GM12878 (cell line): ENCODE measurements around the gene SNCB. TPM values are rescaled to one million over a fixed set of nuclear protein-coding genes. Genes with fewer than 3 reads are reported as not detected.

Experiments
- ATAC-seq: fragments of 200-7000 bp; cut with Tn5 transposase; 3 replicates; pipeline ENCODE4 v1.9.1; 2020; ENCODE audit warnings: mild to moderate bottlenecking, moderate library complexity
- BruUV-seq: library from RNA; stranded (reverse); fragments of 400-500 nt; replicated peaks from 2 replicates; lab custom pipeline; 2021; lab: Mats Ljungman, UMichigan
- CTCF ChIA-PET: fragments of 300-600 bp; sonication (Branson Sonifier 250); formaldehyde crosslinking; extraction: SDS; loops from one replicate; lab custom pipeline; 2021; ENCODE audit warnings: inconsistent platforms; lab: Yijun Ruan, JAX
- POLR2A ChIA-PET: fragments of 350-600 bp; formaldehyde crosslinking; extraction: SDS; loops from one replicate; lab custom pipeline; 2021; ENCODE audit warnings: inconsistent platforms; lab: Charles Lee
- RAD21 ChIA-PET: fragments of 300-600 bp; sonication (Branson Sonifier 250); formaldehyde crosslinking; loops from one replicate; lab custom pipeline; 2023; ENCODE audit warnings: antibody characterized with exemption; ENCODE audit not compliant: unreplicated experiment; lab: Charles Lee
- SMC1A ChIA-PET: fragments of 300-600 bp; sonication (Branson Sonifier 250); formaldehyde crosslinking; loops from one replicate; lab custom pipeline; 2023; ENCODE audit not compliant: unreplicated experiment, uncharacterized antibody; lab: Charles Lee
- DNase-seq: peaks from one replicate; pipeline ENCODE4 v3.0.0-alpha.2; 2011; ENCODE audit warnings: low read depth, low spot score
- FAIRE-seq: peaks from 3 replicates; lab custom pipeline; 2011; peaks lifted over from hg19 to GRCh38; lab: Jason Lieb, UNC
- H2AFZ ChIP-seq: 2 replicates; pipeline ENCODE4 v1.6.0; 2011; ENCODE audit warnings: low read depth, low read length, control low read depth; ENCODE audit not compliant: control insufficient read depth
- H3K27ac ChIP-seq: 2 replicates; pipeline ENCODE4 v1.5.1; 2011; ENCODE audit warnings: control low read depth; ENCODE audit not compliant: control insufficient read depth, insufficient read depth
- H3K27me3 ChIP-seq, 2 experiments: replicated peaks in 1 of 2; 2 replicates each; pipeline versions ENCODE4 v1.6.0 to v1.6.1; 2011; ENCODE audit warnings: low read length in 1 of 2; ENCODE audit not compliant: control insufficient read depth in 2 of 2, insufficient read depth in 2 of 2
- H3K36me3 ChIP-seq, 2 experiments: 2 replicates each; pipeline ENCODE4 v1.5.1; 2011; ENCODE audit warnings: low read length in 1 of 2; ENCODE audit not compliant: control insufficient read depth in 2 of 2, insufficient read depth in 2 of 2
- H3K4me1 ChIP-seq: 2 replicates; pipeline ENCODE4 v1.6.1; 2011; ENCODE audit warnings: mild to moderate bottlenecking, low read length, moderate library complexity, mixed read lengths; ENCODE audit not compliant: control insufficient read depth, insufficient read depth
- H3K4me2 ChIP-seq: 2 replicates; pipeline ENCODE4 v1.6.0; 2011; ENCODE audit warnings: control low read depth; ENCODE audit not compliant: control insufficient read depth, insufficient read depth
- H3K4me3 ChIP-seq: fragments of 200-600 bp; sonication (generic); 2 replicates; pipeline ENCODE4 v1.5.1; 2016
- H3K79me2 ChIP-seq: 2 replicates; pipeline ENCODE4 v1.6.0; 2011; ENCODE audit warnings: low read length; ENCODE audit not compliant: control insufficient read depth, insufficient read depth
- H3K9ac ChIP-seq: 2 replicates; pipeline ENCODE4 v1.8.0; 2011; ENCODE audit warnings: low read length, control low read depth, mixed read lengths; ENCODE audit not compliant: control insufficient read depth, insufficient read depth
- H3K9me3 ChIP-seq: replicated peaks from 3 replicates; pipeline ENCODE4 v1.5.1; 2011; ENCODE audit warnings: mild to moderate bottlenecking, low read length; ENCODE audit not compliant: control insufficient read depth, insufficient read depth
- H4K20me1 ChIP-seq: 2 replicates; pipeline ENCODE4 v1.6.0; 2011; ENCODE audit not compliant: control insufficient read depth, insufficient read depth
- HDAC6 ChIP-seq: fragments of 200-600 bp; sonication (generic); IDR thresholded peaks from one replicate; pipeline ENCODE4 v1.8.0; 2017; ENCODE audit warnings: antibody characterized with exemption; ENCODE audit not compliant: unreplicated experiment
- IRF4 ChIP-seq: IDR thresholded peaks from 2 replicates; pipeline ENCODE4 v1.6.1; 2011; ENCODE audit warnings: low read depth, low read length
- NR2C2 ChIP-seq: IDR thresholded peaks from 2 replicates; pipeline ENCODE4 v1.6.1; 2011; ENCODE audit warnings: borderline replicate concordance, low read depth; ENCODE audit not compliant: control insufficient read depth, insufficient read length
- RAD21 ChIP-seq: IDR thresholded peaks from 2 replicates; pipeline ENCODE4 v1.6.1; 2011; ENCODE audit warnings: mild to moderate bottlenecking, low read depth, low read length, moderate library complexity; ENCODE audit not compliant: insufficient read depth
- YBX1 ChIP-seq: fragments of 450-650 bp; IDR thresholded peaks from 2 replicates; pipeline ENCODE4 v1.6.1; 2016; ENCODE audit warnings: antibody characterized with exemption
- WGBS: methylation state at CpG from one replicate; pipeline ENCODE4 v1.1.6; 2016; ENCODE audit warnings: low lambda C conversion rate; ENCODE audit not compliant: insufficient replicate concordance, insufficient coverage; ENCODE audit errors: missing lambda C conversion rate; 5-methylcytosine and 5-hydroxymethylcytosine counted together
- in situ Hi-C: fragments of 300-500 bp; cut with MboI; formaldehyde crosslinking; loops from 9 replicates; pipeline ENCODE4 v1.14.3; 2018; ENCODE audit warnings: mixed read lengths
- intact Hi-C: fragments of 100-400 bp; cut with micrococcal nuclease; formaldehyde crosslinking; loops from one replicate; pipeline ENCODE4 v1.14.2; 2022; ENCODE audit not compliant: unreplicated experiment
- polyA plus RNA-seq, 11 experiments: library from polyadenylated mRNA; depleted of rRNA in 4 of 11; unstranded in 6 of 11; stranded (reverse) in 5 of 11; fragments of >200 nt; fragmentation: Nextera tagmentation in 4 of 11; fragmentation: Illumina TruSeq in 1 of 11; extraction: Ambion mirVana in 4 of 11; extraction: Trizol in 1 of 11; gene quantifications; 1 replicate in 1 of 11; 2 replicates in 10 of 11; pipeline versions ENCODE4 v1.2.1 to v1.2.3, GENCODE V29; 2011 to 2016; ENCODE audit warnings: inconsistent platforms in 2 of 11, missing spikeins in 2 of 11, low read depth in 1 of 11
- total RNA-seq, 4 experiments: library from RNA; depleted of rRNA in 3 of 4; stranded (reverse); fragments of >200 nt in 3 of 4; fragmentation: Illumina TruSeq in 1 of 4; extraction: Trizol in 1 of 4; gene quantifications; 2 replicates each; pipeline versions ENCODE4 v1.2.1 to v1.2.3, GENCODE V29; 2013 to 2021
- TF ChIP-seq, protein P1 (sequence below): fragments of 450-650 bp; IDR thresholded peaks from 2 replicates; pipeline ENCODE4 v1.6.1; 2016; ENCODE audit warnings: mild to moderate bottlenecking, moderate library complexity, borderline replicate concordance
- TF ChIP-seq, protein P2 (sequence below): fragments of 450-650 bp; IDR thresholded peaks from 2 replicates; pipeline ENCODE4 v1.6.1; 2016; ENCODE audit warnings: mild to moderate bottlenecking
- TF ChIP-seq, protein P3 (sequence below): fragments of 450-650 bp; IDR thresholded peaks from 2 replicates; pipeline ENCODE4 v1.6.1; 2017; ENCODE audit warnings: mild to moderate bottlenecking, moderate library complexity
- TF ChIP-seq, protein P4 (sequence below): fragments of 450-650 bp; formaldehyde crosslinking; IDR thresholded peaks from 2 replicates; pipeline ENCODE4 v1.4.0; 2020; ENCODE audit warnings: mild to moderate bottlenecking, moderate library complexity

Gene SNCB
- total and polyA plus RNA-seq, 10 of the 15 experiments (the other 5 are each of a cell fraction or from before 2014, with no cell fraction given) = 0.75 TPM; not detected in 9

DNA sequence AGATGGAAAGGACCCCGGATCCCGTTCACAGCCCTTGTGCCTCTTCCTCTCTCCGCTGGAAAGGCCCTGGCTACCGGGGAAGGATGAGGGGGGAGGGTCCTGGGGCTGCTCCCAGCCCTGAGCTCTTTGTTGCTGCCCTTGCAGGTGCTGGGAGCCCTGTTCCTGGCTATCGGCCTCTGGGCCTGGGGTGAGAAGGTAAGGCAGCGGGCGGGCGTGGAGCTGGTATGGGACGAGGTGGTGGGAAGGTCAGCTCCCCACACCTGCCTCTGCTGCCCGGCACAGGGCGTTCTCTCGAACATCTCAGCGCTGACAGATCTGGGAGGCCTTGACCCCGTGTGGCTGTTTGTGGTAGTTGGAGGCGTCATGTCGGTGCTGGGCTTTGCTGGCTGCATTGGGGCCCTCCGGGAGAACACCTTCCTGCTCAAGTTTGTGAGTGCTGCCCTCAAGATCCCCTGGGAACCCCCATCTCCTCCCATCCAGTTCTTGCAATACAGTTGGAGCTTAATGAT lies 21.2 kb upstream of the SNCB start:
- no peak for ATAC-seq
- TF ChIP-seq, protein P1, sequence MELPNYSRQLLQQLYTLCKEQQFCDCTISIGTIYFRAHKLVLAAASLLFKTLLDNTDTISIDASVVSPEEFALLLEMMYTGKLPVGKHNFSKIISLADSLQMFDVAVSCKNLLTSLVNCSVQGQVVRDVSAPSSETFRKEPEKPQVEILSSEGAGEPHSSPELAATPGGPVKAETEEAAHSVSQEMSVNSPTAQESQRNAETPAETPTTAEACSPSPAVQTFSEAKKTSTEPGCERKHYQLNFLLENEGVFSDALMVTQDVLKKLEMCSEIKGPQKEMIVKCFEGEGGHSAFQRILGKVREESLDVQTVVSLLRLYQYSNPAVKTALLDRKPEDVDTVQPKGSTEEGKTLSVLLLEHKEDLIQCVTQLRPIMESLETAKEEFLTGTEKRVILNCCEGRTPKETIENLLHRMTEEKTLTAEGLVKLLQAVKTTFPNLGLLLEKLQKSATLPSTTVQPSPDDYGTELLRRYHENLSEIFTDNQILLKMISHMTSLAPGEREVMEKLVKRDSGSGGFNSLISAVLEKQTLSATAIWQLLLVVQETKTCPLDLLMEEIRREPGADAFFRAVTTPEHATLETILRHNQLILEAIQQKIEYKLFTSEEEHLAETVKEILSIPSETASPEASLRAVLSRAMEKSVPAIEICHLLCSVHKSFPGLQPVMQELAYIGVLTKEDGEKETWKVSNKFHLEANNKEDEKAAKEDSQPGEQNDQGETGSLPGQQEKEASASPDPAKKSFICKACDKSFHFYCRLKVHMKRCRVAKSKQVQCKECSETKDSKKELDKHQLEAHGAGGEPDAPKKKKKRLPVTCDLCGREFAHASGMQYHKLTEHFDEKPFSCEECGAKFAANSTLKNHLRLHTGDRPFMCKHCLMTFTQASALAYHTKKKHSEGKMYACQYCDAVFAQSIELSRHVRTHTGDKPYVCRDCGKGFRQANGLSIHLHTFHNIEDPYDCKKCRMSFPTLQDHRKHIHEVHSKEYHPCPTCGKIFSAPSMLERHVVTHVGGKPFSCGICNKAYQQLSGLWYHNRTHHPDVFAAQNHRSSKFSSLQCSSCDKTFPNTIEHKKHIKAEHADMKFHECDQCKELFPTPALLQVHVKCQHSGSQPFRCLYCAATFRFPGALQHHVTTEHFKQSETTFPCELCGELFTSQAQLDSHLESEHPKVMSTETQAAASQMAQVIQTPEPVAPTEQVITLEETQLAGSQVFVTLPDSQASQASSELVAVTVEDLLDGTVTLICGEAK = no peak
- TF ChIP-seq, protein P2, sequence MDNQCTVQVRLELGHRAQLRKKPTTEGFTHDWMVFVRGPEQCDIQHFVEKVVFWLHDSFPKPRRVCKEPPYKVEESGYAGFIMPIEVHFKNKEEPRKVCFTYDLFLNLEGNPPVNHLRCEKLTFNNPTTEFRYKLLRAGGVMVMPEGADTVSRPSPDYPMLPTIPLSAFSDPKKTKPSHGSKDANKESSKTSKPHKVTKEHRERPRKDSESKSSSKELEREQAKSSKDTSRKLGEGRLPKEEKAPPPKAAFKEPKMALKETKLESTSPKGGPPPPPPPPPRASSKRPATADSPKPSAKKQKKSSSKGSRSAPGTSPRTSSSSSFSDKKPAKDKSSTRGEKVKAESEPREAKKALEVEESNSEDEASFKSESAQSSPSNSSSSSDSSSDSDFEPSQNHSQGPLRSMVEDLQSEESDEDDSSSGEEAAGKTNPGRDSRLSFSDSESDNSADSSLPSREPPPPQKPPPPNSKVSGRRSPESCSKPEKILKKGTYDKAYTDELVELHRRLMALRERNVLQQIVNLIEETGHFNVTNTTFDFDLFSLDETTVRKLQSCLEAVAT = no peak
- TF ChIP-seq RAD21 = no peak
- TF ChIP-seq, protein P3, sequence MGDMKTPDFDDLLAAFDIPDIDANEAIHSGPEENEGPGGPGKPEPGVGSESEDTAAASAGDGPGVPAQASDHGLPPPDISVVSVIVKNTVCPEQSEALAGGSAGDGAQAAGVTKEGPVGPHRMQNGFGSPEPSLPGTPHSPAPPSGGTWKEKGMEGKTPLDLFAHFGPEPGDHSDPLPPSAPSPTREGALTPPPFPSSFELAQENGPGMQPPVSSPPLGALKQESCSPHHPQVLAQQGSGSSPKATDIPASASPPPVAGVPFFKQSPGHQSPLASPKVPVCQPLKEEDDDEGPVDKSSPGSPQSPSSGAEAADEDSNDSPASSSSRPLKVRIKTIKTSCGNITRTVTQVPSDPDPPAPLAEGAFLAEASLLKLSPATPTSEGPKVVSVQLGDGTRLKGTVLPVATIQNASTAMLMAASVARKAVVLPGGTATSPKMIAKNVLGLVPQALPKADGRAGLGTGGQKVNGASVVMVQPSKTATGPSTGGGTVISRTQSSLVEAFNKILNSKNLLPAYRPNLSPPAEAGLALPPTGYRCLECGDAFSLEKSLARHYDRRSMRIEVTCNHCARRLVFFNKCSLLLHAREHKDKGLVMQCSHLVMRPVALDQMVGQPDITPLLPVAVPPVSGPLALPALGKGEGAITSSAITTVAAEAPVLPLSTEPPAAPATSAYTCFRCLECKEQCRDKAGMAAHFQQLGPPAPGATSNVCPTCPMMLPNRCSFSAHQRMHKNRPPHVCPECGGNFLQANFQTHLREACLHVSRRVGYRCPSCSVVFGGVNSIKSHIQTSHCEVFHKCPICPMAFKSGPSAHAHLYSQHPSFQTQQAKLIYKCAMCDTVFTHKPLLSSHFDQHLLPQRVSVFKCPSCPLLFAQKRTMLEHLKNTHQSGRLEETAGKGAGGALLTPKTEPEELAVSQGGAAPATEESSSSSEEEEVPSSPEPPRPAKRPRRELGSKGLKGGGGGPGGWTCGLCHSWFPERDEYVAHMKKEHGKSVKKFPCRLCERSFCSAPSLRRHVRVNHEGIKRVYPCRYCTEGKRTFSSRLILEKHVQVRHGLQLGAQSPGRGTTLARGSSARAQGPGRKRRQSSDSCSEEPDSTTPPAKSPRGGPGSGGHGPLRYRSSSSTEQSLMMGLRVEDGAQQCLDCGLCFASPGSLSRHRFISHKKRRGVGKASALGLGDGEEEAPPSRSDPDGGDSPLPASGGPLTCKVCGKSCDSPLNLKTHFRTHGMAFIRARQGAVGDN = no peak
- TF ChIP-seq, protein P4, sequence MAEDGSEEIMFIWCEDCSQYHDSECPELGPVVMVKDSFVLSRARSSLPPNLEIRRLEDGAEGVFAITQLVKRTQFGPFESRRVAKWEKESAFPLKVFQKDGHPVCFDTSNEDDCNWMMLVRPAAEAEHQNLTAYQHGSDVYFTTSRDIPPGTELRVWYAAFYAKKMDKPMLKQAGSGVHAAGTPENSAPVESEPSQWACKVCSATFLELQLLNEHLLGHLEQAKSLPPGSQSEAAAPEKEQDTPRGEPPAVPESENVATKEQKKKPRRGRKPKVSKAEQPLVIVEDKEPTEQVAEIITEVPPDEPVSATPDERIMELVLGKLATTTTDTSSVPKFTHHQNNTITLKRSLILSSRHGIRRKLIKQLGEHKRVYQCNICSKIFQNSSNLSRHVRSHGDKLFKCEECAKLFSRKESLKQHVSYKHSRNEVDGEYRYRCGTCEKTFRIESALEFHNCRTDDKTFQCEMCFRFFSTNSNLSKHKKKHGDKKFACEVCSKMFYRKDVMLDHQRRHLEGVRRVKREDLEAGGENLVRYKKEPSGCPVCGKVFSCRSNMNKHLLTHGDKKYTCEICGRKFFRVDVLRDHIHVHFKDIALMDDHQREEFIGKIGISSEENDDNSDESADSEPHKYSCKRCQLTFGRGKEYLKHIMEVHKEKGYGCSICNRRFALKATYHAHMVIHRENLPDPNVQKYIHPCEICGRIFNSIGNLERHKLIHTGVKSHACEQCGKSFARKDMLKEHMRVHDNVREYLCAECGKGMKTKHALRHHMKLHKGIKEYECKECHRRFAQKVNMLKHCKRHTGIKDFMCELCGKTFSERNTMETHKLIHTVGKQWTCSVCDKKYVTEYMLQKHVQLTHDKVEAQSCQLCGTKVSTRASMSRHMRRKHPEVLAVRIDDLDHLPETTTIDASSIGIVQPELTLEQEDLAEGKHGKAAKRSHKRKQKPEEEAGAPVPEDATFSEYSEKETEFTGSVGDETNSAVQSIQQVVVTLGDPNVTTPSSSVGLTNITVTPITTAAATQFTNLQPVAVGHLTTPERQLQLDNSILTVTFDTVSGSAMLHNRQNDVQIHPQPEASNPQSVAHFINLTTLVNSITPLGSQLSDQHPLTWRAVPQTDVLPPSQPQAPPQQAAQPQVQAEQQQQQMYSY (CRISPR knock-in tag) = no peak
- TF ChIP-seq NR2C2 = no peak
- no peak for TF ChIP-seq IRF4
- TF ChIP-seq HDAC6 = no peak
- TF ChIP-seq YBX1 = no peak

More for the DNA sequence above, 21.2 kb upstream of the SNCB start:
- no peaks in the 10 kb centered on the region for H4K20me1 ChIP-seq
- WGBS = 96% methylated on average over 15 of the region's 17 CpGs
- no peak overlapping the region for H2AFZ ChIP-seq
- intact Hi-C loops (no loop called here), in situ Hi-C loops (loop anchor here (5.0 kb wide), 1 partner anchor 461 kb away; no protein-coding TSS in a partner anchor)
- no peak overlapping the region for H3K9ac ChIP-seq
- H3K27me3 ChIP-seq = no peaks in the 10 kb centered on the region
- H3K4me2 ChIP-seq = no peak overlapping the region
- H3K4me1 ChIP-seq = peaks cover 35% of the 10 kb centered on the region
- no peaks in the 10 kb centered on the region for H3K79me2 ChIP-seq
- POLR2A ChIA-PET = no interaction called here
- H3K4me3 ChIP-seq = no peak overlapping the region
- BruUV-seq = no TSS peak
- FAIRE-seq = no peak
- no peaks in the 10 kb centered on the region; a peak in 1 of 4 replicates for H3K36me3 ChIP-seq
- no peak overlapping the region for H3K27ac ChIP-seq
- H3K9me3 ChIP-seq = no peaks in the 10 kb centered on the region
- no peak for DNase-seq
- RAD21 ChIA-PET = interaction anchor here (1.2 kb wide), 1 partner anchor 9 kb away, joined by 5 read pairs; no protein-coding TSS in a partner anchor
- SMC1A ChIA-PET = interaction anchor here (0.9 kb wide), 1 partner anchor 9 kb away, joined by 3 read pairs; no protein-coding TSS in a partner anchor
- CTCF ChIA-PET = interaction anchor here (0.9 to 3.2 kb wide), 3 partner anchors 8 to 12 kb away, joined by 3 to 17 read pairs (median 3); no protein-coding TSS in a partner anchor
